HL-60/S4 treated with retinoic acid at 250 ng/mL for 4 days and 3 days (cell line): ENCODE data around the gene SLC25A21.
"Not testable (repeated sequence)": the region's sequence is repeated elsewhere in the genome, so short reads cannot be mapped to it uniquely, and the experiment has no call there.

Source experiments
- in situ Hi-C: fragments of 300-500 bp; cut with MboI; formaldehyde crosslinking; loops from 2 replicates; pipeline ENCODE4 v1.7.0; 2022; ENCODE audit warnings: low sequenced_read_pairs

The SLC25A21 gene

DNA sequence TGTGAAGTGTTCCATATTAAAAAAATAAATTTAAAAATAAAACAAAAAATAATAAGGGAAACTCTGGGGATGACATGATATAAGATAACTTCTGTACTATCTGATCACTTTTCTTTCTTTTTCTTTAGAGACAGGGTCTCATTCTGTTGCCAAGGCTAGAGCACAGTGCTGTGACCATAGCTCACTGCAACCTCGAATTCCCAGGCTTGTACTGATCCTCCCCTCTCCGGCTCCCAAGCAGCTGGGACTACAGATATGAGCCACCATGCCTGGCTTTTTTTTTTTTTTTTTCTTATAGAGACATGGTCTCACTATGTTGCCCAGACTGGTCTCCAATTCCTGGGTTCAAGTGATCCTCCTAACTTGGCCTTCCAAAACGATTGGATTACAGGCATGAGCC is 14.9 kb upstream of the SLC25A21 start:
- in situ Hi-C loops = no loop called here

DNA sequence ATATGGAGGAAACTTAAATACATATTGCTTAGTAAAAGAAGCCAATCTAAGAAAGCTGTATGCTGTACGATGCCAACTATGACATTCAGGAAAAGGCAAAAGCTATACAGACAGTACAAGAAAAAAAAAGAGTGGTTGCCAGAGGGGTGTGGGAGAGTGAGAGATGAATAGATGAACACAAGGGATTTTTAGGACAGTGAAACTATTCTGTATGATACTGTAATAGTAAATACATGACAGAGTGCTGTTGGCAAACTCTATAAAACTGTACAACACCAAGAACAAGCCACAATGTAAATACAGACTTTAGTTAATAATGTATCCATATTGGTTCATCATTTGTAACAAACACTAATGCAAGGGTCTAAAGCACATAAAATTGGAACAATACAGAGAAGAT is 14.5 kb upstream of the SLC25A21 start:
- in situ Hi-C loops = no loop called here

DNA sequence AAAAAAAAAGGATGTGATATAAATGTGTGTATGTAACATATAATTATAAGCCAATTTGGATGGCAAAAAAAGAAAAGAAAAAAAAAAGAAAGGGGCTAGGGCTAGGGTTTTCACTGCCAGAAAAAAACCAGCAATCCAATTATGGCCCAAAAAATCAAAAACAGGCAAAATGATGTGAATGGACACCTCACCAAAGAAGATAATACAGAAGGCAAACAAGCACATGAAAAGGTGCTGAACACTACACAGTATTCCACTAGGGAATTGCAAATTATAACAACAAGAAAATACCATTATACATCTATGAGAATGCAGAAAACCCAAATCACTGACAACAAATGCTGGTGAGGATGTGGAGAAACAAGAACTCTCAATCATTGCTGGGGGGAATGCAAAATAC is 13.3 kb upstream of the SLC25A21 start:
- in situ Hi-C loops = no loop called here

DNA sequence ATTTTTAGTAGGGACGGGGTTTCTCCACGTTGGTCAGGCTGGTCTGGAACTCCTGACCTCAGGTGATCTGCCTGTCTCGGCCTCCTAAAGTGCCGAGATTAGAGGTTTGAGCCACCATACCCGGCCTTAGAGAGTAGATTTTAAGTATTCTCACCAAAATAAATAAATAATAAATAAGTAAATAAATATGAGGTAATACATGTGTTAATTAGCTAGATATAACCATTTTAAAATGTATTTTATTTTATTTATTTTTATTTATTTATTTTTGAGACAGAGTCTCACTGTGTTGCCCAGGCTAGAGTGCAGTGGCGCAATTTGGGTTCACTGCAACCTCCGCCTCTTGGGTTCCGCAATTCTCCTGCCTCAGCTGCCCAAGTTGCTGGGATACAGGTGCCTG is 12.1 kb upstream of the SLC25A21 start:
- in situ Hi-C loops = not testable (repeated sequence)

DNA sequence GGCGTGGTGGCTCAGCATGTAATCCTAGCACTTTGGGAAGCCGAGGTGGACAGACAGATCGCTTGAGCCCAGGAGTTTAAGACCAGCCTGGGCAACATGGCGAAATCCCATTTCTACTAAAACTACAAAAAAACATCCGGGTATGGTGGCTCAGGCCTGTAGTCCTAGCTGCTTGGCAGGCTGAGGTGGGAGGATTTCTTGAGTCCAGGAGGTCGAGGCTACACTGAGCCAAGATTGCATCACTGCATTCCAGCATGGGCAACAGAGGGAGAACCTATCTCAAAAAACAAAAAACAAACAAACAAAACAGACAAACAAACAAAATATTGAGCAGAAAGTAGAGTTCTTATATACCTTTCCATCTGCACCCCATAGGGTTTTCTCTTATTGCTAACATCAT is 9.0 kb upstream of the SLC25A21 start:
- in situ Hi-C loops = no loop called here

DNA sequence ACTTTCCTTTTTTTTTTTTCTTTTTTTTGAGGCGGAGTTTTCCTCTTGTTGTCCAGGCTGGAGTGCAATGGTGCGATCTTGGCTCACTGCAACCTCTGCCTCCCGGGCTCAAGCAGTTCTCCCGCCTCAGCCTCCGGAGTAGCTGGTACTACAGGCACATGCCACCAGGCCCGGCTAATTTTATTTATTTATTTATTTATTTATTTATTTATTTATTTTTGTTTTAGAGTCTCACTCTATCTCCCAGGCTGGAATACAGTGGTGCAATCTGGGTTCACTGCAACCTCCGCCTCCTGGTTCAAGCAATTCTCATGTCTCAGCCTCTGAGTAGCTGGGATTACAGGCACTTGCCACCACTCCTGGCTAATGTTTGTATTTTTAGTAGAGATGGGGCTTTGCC is 8.5 kb upstream of the SLC25A21 start:
- in situ Hi-C loops = not testable (repeated sequence)

DNA sequence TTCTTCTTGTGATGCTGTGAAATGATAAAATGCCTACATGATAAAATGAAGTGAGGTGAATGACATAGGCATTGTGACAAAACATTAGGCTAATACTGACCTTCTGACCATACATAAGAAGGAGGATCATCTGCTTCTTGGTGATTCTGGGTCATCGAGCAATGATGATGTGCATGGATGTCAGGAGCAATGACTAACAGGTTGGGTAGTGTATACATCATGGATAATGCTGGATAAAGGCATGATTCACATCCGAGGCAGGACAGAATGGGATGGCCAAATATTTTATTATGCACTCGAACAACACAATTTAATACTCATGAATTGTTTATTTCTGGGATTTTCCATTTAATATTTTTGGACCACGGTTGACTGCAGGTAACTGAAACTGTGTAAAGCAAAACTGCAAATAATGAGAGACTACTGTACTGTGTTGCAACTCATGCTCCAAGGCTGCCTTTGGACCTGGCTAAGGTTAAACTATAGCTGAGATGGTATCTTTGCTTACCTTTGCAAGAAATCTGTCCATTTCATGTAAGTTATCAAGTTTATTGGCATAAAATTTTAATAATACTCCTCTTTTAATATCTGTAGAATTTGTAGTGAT is 7.6 kb upstream of the SLC25A21 start:
- in situ Hi-C loops = no loop called here

DNA sequence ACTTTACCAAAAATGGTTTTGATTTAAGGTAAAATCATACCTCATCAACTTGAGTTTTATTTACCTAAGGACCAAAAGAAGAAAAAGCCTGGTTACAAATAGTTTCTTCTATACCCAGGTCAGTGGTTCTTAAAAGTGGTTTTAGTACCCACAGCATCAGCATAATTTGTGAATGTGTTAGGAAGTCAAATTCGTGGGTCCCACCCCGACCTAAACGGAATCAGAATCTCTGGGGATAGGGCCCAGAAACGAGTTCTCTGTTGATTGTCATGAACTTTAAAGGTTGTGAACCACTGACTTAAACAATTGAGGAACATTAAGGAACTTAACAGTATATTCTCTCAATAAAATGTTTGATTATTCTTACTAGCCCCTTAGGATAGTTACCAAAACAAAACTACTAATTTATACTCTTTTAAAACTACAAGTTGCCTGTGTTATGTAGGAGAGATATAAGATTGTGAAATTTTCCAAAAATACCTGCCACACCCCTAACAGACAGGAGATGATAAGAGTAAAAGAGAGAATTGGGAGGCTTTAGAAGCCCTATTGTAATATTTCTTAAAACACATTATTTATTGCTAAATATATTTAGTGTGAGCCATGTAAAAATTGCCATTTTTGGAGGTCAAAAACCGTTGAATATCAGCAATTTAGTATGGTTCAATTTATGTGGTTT is 669 bp upstream of the SLC25A21 start:
- in situ Hi-C loops = no loop called here

DNA sequence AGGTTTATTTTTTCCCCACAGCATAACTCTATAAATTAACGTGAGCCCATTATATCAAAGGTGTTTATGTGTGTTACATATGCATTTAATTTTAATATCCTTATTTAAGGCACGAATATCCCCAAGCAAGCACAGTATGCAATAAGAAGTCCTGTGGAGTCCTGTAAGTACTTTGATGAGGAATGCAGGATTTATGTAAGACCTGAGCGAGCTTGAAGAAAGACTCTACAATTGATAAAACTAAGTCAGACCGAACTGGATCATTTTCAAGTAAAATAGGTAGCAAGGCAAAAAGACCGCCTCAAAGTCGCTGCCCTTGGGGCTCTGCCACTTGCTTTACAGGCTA is 755 bp downstream of the SLC25A21 start:
- in situ Hi-C loops = no loop called here

DNA sequence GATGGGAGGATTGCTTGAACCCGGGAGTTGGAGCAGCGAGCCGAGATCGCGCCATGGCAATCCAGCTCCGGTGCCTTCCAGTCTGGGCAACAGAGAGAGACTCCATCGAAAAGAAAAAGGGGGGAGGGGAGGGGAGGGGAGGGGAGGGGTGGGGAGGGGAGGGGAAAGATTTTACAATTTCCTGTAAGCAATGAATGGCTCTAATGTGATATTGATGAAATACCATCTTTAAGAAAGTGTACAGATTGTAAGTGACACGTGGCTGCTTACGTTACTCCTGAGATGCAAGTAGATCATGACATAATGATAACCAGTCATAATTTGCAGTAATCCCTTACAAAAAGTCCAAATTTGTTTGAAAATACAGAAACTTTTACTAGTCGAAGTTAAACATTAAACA is 1.4 kb downstream of the SLC25A21 start:
- in situ Hi-C loops = no loop called here

DNA sequence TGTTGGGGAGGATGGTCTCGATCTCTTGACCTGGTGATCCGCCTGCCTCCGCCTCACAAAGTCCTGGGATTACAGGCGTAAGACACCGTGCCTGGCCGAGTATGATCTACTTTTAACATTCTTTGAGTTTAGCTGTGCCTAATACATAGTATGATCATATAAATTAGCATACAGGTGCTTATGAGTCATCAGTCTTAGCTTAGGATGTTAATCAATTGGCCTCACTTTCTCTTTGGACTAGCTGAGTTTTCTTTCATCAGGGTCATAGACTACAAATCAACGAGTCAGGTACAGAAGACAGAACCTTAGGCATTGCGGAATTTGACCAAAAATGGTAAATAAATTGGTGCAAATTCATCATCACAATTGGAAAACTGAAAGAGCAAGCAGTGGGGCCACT is 2.2 kb downstream of the SLC25A21 start:
- in situ Hi-C loops = no loop called here

DNA sequence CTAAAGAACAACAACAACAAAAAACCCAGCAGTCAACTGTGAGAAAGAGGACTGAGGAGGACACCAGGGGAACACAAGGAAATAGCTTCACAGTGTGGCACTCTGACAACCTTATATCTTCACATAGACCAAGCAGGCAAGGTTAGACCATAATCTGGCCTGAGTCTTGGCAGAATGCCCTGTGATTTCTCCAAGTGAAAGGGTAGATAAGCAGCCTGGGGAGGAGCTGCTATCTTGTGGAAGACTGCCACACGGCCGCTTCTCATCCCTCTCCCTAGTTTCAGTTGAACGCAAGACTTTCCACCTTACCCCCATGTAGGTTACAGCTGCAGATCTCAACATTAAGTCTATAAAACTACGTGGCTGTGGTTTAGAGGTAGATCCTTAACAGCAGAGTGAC is 3.7 kb downstream of the SLC25A21 start:
- in situ Hi-C loops = no loop called here

DNA sequence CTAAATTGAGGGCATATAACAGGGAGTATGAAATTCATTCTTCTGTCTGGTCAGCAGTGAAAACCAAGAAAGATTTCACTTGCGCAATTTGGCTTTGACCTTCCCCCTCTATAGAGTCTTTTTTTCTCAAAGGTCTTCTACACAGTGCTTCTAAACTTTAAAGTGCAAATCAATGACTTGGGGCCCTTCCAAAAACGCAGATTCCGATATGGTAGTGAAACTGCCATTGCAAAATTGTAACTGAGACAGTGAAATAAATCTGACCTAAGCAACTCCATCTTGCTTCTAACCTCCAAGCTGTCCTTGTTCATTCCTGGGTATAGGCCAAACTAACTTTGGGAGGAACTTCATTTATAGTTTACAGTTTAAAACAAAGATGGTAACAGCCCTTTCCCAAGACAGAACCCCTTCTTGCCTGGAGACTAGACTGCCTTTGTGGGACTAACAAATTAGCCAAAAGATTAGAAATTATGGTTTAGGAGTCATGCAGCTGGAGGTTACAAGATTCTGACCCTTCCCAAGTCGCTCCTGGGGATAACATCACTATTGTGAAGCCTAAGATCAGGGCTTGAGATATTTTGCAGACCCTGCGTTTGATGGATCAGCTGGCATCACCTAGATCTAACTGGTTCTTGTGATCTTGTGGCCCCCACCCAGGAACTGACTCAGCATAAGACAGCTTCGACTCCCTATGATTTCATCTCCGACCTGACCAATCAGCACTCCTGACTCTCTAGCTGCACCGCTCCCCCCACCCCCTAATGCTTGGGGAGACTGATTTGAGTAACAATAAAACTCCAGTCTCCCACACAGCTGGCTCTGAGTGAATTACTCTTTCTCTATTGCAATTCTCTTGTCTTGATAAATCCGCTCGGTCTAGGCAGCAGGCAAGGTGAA is 5.0 kb downstream of the SLC25A21 start:
- in situ Hi-C loops = no loop called here

DNA sequence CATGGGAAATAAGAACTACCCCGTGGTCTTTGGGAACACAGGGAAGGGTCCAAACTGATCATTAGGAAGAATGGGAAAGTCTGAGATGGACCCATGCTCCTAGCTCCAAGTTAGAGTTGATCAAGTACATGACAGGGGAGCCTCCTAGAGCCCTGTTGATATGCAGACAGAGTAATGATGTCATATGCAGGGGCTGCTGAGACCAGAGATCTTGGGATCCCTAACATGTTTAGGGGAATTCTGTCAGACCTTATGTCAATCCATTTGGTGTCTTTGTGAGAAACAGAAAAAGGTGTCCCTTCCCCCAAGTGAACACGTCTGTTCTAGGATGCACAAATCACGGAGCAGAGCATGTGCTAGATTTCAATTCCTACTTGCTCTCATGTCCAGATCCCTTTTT is 6.6 kb downstream of the SLC25A21 start:
- in situ Hi-C loops = no loop called here

DNA sequence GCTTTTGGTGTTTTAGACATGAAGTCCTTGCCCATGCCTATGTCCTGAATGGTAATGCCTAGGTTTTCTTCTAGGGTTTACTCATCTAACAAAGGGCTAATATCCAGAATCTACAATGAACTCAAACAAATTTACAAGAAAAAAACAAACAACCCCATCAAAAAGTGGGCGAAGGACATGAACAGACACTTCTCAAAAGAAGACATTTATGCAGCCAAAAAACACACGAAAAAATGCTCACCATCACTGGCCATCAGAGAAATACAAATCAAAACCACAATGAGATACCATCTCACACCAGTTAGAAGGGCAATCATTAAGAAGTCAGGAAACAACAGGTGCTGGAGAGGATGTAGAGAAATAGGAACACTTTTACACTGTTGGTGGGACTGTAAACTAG is 10.1 kb downstream of the SLC25A21 start:
- in situ Hi-C loops = not testable (repeated sequence)

DNA sequence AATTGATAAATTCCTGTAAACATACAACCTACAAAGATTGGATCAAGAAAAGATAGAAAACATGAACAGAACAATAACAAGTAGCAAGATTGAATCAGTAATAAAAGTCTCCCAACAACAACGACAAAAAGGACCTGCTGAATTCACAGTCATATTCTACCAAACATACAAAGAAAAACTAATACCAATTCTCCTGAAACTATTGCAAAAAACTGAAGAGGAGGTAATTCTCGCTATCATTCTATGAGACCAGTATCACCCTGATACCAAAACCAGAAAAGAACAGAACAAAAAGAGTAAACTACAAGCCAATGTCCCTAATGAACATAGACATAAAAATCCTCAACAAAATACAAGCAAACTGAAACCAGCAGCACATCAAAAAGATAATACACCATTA is 14.4 kb downstream of the SLC25A21 start:
- in situ Hi-C loops = no loop called here

DNA sequence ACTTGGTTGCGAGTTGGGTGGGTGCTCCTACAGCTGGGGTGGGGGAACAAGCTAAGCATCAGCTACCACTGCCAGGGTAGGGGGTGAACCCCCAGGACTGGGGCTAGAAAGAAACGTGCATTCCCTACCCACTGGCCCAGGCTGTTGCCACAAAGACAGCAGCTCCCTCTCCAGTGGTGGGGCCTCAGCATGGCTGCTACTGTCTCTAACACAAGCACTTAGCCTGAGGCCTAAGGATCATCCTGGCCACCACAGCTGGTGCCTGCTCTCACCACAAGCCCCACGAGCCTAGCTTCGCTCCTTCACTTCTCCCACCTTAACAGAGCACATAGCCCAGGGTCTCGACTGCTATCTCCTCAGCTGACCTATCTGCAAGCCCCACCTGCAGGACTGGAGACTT is 18.9 kb downstream of the SLC25A21 start:
- in situ Hi-C loops = no loop called here

DNA sequence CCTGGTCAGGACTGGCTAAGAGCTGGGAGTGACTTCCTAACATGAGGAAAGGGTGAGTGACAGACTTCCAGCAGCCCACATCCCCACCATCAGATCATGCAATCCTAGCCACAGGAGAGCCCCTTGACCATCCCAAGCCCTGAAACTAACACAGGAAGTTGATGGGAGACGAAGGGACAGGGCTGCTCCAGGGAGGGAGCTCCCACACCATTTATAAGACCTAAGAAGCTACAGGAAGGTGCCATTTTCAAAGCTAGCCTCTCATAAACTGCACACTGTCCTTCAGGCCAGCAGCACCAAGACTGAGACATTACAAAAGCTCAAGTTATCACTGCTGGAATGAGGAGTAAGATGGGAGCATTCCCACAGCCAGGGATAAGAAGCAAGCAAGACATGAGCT is 19.4 kb downstream of the SLC25A21 start:
- in situ Hi-C loops = no loop called here

DNA sequence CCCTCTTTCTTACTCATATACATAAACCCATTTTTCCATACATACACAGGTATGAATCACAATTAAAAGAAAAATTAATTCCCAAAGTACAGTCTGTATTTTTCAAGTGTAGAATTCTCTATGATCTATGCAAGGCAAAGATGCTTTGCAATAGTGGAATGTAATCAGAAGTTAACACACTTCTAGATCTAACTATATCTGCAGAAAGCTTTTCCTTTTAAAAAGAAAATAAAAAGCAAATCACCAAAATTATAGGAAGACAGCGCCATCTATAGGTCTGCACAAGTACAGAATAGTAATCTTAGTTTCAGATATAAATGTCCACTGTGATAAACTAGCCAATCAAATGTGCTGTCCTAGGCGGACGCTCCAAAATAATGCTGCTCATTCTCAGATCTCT is 22.0 kb downstream of the SLC25A21 start:
- in situ Hi-C loops = no loop called here

DNA sequence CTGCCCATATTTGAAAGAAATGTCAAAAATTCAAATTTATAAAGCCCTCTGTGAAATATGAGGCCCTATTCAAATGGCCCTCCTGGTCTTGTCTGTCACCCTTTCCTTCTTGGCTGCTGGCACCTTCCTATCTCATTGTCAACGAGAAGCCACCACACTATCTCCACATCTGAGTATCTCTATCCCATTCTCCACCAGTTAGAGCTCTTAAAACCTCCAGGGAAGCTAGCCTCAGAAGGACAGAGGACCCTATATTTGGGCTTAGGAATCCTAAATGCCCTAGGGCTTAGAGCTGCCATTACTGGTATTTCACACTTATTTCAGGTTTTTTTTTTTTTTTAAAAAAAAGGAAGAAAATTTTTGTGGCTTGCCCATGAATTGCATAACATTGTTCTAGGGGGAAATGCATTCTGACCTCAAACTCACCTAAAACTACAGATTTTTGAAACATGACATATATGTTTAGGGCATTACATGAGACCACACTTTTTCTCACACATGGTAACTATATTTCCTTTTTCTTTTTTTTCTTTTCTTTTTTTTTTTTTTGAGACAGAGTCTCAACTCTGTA is 25.0 kb downstream of the SLC25A21 start:
- in situ Hi-C loops = loop anchor here (25.0 kb wide), 1 partner anchor 585 kb away; no protein-coding TSS in a partner anchor

DNA sequence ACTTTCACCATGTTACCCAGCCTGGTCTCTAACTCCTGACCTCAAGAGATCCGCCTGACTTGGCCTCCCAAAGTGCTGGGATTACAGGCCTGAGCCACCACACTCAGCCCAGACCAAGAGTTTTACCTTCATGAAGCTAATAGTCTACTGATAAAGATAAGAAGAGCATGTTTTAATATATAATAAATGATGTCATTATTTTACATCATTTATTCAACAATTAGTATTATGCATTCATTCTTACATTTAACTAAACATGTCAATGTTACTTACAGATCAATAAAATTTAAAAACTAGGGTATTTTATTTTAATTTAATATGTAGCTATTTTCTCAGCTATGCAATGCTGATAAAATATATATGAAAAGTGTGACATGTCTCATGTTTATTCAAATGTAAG is 26.0 kb downstream of the SLC25A21 start:
- in situ Hi-C loops = loop anchor here (25.0 kb wide), 1 partner anchor 584 kb away; no protein-coding TSS in a partner anchor

DNA sequence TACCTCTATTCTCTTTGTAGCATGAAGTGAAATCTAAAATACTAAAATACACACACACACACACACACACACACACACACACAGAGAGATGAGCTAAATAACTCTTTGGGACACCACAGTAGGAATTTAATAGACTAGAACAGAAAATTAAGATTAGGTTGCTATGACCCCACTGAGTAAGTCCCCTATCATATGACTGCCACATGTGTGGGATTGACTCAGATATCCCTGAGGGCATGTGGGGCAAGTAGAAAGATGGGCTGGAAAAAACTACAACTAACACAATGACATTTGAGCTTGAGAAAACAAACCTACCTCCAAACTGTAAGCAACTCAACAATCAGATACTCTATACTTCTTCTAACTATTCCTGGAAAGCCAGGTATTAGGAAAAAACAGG is 27.0 kb downstream of the SLC25A21 start:
- in situ Hi-C loops = loop anchor here (25.0 kb wide), 1 partner anchor 583 kb away; no protein-coding TSS in a partner anchor
